Dedifferentiated amniotic fluid mesenchymal stem cell (primary cell): ENCODE results near the gene C2CD4A.
A peak's percentile ranks its signal among the peaks of the same experiment; 100 is the strongest.
"Not testable (repeated sequence)": the region's sequence is repeated elsewhere in the genome, so short reads cannot be mapped to it uniquely, and the experiment has no call there.

ENCODE experiments used
- DNase-seq: peaks from one replicate; pipeline ENCODE4 v3.0.0-alpha.2; 2016; ENCODE audit errors: extremely low spot score

C2CD4A gene, protein sequence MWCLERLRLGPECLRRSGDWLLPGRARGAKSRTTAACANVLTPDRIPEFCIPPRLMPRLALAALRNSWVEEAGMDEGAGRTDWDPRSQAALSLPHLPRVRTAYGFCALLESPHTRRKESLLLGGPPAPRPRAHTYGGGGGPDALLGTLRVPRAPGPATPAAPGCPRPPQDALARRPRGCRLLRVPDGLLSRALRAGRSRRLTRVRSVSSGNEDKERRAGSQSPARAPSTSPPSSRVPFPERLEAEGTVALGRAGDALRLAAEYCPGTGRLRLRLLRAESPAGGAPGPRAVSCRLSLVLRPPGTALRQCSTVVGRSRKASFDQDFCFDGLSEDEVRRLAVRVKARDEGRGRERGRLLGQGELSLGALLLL

DNA sequence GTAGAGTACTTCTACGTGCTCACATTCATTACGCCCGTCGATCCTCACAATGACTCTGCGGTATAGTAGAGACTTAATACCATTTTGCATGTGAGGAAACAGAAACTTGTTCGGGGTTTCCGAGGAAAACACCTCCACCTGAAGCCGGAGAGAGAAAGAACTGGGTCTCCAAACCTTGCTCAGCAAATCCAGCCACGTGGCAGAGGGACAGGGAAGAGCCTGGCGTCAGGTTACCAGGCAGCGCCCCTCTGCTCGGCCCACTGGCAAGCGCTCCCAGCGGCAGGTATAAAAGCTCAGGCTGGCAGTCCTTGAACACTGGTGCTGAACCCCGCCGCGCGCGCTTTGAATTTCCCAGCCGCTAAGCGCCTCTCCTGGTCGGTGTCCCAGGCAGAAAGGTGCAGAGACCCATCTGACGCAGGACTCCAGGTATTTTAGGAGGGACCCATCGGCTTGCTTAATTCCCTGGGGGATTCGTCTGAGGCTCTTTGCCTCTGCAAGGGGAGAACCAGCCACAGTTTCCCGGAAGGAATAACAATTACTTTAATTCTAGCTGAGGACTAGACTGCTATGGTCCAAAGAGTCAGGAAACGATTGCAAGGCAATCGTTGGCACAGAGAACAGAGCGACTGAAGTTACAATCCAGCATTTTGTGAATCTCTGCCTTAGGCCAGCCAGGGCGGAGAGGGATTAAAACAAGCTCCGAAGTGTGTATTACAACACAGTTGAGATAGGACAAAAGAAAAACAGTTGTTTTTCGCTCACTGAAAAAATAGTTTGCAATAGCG is at the start of gene C2CD4A:
TSS of gene C2CD4A (plus strand) at position 315 of the 785 bp plus-strand sequence. CDS start 637 bp downstream, outside the sequence.
- DNase-seq = no peak

GRCh38 chr15:62020576-62021160 is 46.1 kb upstream of the C2CD4A start:
- DNase-seq = no peak

DNA sequence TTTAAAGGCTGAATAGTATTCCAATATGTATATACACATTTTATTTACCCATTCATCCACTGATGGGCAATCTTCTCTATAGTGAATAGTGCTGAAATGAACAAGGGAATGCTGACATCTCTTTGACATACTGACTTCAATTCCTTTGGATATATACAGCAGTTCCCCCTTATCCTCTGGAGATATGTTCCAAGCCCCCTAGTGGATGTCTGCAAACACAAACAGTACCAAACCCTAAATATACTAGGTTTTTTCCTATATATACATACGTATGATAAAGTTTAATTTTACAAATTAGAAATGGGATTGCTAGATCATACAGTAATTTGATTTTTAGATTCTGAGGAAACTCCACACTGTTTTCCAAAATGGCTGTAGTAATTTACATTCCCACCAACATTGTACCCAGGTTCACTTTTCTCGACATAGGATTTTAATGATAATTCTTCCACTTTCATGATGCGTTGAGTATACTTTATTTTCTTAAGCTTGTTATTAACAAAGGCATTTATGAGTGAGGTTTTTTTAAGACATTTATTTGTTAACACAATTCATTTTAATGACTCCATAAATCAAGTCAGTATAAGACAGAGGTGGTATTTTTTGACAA is 44.7 kb upstream of the C2CD4A start:
- no peak for DNase-seq

DNA sequence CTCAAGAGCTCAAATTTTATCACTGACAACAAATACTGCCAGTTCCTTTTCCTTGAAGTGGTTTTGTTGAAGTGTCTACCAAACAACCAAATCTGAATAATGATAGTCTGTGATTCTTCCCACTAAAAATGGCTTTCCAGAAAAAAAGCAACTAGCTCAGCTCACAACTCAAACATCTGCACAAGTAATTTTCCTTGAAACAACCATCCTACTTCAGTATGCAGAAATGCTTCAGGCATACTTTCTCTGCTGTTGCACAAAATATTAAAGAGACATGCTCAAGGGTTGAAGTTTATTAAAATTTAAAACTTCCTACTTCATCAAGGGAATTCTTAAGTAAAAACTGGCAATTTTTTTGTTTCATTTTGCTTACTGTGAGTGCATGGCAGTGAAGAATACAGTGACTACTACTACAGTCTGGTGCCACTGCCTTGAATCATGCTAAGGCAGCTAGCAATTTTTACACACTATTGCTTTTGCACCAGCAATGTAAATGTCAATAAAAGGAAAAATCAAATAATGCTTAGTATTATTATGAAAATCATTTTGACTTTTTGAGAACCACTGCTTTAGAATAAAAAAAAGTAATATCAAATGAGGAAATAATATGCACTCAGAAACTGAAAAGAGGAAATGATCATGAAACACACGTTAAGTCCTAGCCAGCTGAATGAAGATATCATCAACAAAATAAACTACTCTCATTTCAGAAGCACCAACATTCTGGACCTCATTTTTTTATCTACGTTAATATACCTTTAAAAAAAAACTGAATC is 40.1 kb upstream of the C2CD4A start:
- no peak for DNase-seq

DNA sequence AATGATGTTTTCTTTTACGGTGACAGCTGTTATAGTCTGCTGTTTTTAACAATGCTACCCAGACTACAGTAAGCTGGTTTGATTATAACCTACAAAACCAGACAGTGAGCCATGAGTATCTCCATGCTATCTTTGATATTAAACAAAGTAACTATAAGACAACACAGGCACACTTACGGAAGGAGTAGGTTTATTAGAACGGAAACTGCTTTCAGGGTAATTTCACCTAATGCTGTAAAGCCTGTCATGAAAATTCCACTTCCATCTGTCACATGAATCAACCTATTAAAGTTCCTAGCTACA is 39.6 kb upstream of the C2CD4A start:
- DNase-seq = no peak

DNA sequence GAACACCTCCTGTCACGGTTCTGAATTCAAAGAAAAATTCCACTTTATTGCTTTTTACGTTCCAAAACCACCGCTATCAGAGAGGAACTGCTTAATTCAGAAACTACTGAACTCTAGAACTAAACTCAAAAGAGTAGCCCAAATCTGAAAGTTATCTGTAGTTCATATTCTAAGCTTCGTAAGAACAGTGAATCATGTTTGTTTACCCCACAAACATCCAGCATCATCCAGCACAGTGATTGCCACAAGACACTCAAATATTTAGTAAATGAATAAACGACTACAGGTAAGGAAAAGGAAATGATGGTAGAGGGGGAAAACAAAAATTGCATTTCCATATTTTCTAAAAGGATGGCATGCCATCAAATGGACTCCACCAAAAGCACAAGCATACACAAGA is 38.9 kb upstream of the C2CD4A start:
- DNase-seq = no peak

GRCh38 chr15:62035256-62035924 is 31.4 kb upstream of the C2CD4A start:
- DNase-seq = peak; percentile 39

- DNase-seq = no peak
Observed at GRCh38 chr15:62046078-62046743, 20.6 kb upstream of the C2CD4A start.

DNA sequence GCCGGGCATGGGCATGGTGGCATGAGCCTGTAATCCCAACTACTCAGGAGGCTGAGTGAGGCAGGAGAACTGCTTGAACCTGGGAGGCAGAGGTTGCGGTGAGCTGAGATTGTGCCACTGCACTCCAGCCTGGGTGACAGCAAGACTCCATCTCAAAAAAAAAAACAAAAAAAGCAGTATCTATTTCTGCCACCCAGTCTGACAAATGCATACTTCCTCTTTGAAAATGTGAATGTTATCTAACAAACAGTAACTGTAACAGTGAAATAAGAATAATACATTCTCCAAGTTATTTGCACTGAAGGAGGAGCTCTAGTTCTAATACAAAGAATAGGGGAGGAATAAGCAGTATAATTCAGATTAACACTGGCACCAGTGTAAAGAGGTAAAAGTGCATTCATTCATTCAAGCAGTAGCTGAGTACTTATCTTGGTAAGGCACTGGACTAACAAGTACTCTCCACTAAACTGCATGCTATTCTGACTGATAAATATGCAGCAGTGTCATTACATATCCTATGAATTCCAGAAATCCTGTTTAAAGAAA is 19.4 kb upstream of the C2CD4A start:
- no peak for DNase-seq

- DNase-seq = not testable (repeated sequence)
Observed at GRCh38 chr15:62048254-62048653, 18.5 kb upstream of the C2CD4A start.

GRCh38 chr15:62050115-62050514 is 16.7 kb upstream of the C2CD4A start:
- no peak for DNase-seq

- DNase-seq = no peak
Observed at GRCh38 chr15:62051166-62051565, 15.6 kb upstream of the C2CD4A start.

DNA sequence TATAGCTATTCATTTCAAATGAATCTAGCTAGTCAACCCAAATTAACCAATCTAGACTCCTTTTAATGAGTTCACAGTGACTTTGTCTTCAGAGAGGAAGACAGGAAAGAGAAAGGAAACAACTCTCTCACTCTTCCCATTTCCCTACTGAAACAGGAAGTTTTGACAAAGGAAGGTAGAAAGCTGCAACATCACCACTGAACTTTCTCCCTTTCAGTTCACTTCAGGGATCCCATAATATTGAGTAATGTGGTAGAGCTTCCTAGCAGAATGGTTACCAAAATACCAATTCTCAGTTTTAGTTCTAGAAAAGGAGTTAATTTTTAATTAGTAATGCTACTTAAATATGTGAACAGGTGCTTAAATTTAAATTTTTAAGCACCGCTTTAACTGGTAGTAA is 14.1 kb upstream of the C2CD4A start:
- no peak for DNase-seq

DNA sequence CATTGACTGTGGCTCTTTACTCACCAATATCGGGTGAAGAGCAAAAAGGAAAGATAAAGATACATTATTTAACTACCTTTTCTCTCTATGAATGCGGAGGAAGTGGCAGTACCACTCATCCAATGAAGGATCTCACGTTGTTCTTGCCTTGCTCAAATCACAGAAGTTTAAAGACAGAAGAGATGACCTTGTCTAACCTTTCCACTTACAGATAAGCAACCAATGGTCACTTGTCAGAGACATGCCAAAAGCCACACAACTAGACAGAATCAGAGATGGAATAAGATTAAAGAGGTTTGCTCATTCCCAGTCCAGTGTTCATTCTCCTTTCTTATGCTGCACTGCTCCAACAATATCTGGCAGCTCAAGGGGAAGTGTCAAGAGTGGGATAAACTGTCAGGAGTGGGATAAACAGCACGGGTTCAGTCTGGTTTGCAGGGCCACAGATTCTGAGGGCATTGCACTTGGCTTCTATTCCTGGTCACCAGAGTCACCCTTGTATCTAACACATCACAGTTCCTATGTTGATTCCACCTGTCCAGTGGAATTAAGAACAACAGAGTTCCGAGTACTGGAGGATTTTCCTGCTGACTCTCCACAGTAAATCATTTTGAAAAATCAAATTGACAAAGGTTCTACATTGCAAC is 13.2 kb upstream of the C2CD4A start:
- no peak for DNase-seq

DNA sequence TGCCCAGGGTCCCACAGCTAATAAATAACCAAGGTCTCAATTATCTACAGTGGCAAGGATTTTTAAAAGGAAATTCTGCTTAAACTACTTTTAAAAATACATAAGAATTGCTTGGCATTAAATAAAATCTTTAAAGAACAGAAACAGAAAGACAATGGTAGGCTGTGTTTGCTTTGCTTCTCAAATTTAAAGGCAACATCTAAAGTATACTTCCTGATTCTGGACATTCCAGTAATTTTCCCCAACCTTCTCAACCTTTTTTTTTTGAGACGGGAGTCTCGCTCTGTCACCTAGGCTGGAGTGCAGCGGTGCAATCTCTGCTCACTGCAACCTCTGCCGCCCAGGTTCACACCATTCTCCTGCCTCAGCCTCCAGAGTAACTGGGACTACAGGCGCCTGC is 11.8 kb upstream of the C2CD4A start:
- DNase-seq = no peak

DNA sequence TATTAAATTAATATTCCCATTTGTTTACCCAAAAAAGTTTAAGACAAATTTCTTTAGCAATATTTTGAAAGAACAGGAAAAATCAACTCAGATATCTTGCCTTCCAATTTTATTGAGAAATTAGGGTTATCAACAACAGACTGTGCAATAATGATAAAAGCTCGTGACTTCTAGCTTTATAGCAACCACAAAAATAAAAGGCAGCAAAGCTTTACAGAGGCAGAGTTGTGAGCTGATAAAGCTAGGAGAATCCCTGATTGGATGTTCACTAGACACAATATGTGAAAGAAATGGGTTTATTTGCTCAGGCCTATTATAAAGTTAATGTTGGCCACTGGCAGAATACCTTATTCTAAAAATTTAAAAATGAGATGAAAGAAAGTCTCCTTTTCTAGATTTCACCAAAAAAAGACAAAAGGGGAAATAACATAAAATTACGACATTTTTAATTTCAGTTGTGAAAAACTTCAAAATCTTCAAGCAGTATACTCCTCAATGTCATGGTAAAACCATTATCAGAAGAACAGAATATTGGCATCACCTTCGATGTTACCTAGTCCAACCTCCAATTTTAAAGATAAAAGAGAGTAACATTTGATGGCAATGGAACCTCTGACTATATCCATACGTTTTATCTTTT is 9.3 kb upstream of the C2CD4A start:
- DNase-seq = no peak

DNA sequence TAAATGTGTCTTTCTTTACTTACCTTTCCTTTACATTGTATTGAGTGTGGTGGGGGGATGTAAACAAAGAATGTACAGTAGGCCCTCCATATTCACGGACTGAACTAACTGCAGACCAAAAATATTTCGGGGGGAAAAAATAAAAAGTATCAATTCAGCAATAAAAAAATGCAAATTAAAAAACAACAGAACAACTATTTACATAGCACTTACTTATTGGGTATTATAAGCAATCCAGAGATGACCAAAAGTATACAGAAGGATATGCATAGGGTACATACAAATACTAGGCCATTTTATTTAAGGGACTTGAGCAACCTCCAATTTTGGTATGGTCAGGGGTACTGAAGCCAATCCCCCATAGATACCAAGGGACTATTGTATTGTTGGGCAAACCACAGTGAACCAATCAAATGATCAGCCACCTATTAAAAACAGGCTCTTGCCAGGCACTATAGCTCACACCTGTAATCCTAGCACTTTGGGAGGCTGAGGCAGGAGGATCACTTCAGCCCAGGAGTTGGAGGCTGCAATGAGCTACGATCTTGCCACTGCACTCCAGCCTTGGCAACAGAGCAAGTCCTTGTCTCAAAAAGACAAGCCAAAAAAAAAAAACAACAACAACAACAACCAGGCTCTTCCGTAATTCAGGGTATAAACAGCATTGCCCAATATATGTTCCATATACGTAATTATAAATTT is 8.3 kb upstream of the C2CD4A start:
- no peak for DNase-seq

GRCh38 chr15:62059108-62059815 is 7.5 kb upstream of the C2CD4A start:
- no peak for DNase-seq
